H1 (cell line): ENCODE data around the gene CPPED1. TPM values are rescaled to one million over a fixed set of nuclear protein-coding genes. Genes with fewer than 3 reads are reported as not detected.

Experiments used
- FOSL1 ChIP-seq: IDR thresholded peaks from 2 replicates; pipeline ENCODE4 v1.6.1; 2011; ENCODE audit warnings: mild to moderate bottlenecking, low read depth, low read length, moderate library complexity; ENCODE audit not compliant: insufficient read depth
- KDM5A ChIP-seq: fragments of 200-600 bp; IDR thresholded peaks from 2 replicates; pipeline ENCODE4 v1.7.1; 2012; ENCODE audit warnings: mild to moderate bottlenecking, low read length, inconsistent platforms, mixed read lengths
- RAD21 ChIP-seq, 2 experiments: IDR thresholded peaks in 1 of 2; conservative IDR thresholded peaks in 1 of 2; 2 replicates each; pipeline ENCODE4 v1.6.1; 2011; ENCODE audit warnings: low read depth in 2 of 2, low read length in 2 of 2, improper control_type of control experiment in 1 of 2, inconsistent platforms in 1 of 2, mild to moderate bottlenecking in 1 of 2, moderate library complexity in 1 of 2
- RFX5 ChIP-seq: IDR thresholded peaks from 2 replicates; pipeline ENCODE4 v1.6.1; 2011; ENCODE audit warnings: low read depth, low read length, improper control_type of control experiment, borderline replicate concordance
- SAP30 ChIP-seq: fragments of 300-600 bp; sonication (generic); IDR thresholded peaks from 2 replicates; pipeline ENCODE4 v1.7.1; 2012; ENCODE audit warnings: low read length, moderate library complexity, mild to moderate bottlenecking, inconsistent platforms; ENCODE audit not compliant: insufficient read depth, insufficient replicate concordance
- polyA plus RNA-seq, 7 experiments: library from polyadenylated mRNA; depleted of rRNA in 3 of 7; stranded (reverse) in 5 of 7; unstranded in 2 of 7; fragments of >200 nt in 5 of 7; fragments of 200-250 nt in 2 of 7; gene quantifications; 1 replicate in 5 of 7; 2 replicates in 1 of 7; 4 replicates in 1 of 7; pipeline versions ENCODE4 v1.2.1 to v1.2.3, GENCODE V29; 2011 to 2013; ENCODE audit warnings: missing spikeins in 2 of 7, mixed read lengths in 2 of 7
- total RNA-seq: library from RNA; stranded (reverse); fragmentation: NEBNext Ultra II Directional; extraction: Animal tissue kit (Norgen Biotek cat#: 25700); gene quantifications from 2 replicates; pipeline ENCODE4 v1.2.1, GENCODE V29; 2021
- TF ChIP-seq, protein P1 (sequence below): fragments of 300-600 bp; sonication (generic); IDR thresholded peaks from 2 replicates; pipeline ENCODE4 v1.7.1; 2012; ENCODE audit warnings: low read length, moderate library complexity, mild to moderate bottlenecking, inconsistent platforms; ENCODE audit not compliant: insufficient replicate concordance
- TF ChIP-seq, protein P2 (sequence below): IDR thresholded peaks from 2 replicates; pipeline ENCODE4 v1.6.1; 2012; ENCODE audit warnings: inconsistent platforms

Gene CPPED1
- total and polyA plus RNA-seq, 2 of the 8 experiments (the other 6 are each of a cell fraction or from before 2014, with no cell fraction given), result 3.5 to 11.2 TPM

DNA sequence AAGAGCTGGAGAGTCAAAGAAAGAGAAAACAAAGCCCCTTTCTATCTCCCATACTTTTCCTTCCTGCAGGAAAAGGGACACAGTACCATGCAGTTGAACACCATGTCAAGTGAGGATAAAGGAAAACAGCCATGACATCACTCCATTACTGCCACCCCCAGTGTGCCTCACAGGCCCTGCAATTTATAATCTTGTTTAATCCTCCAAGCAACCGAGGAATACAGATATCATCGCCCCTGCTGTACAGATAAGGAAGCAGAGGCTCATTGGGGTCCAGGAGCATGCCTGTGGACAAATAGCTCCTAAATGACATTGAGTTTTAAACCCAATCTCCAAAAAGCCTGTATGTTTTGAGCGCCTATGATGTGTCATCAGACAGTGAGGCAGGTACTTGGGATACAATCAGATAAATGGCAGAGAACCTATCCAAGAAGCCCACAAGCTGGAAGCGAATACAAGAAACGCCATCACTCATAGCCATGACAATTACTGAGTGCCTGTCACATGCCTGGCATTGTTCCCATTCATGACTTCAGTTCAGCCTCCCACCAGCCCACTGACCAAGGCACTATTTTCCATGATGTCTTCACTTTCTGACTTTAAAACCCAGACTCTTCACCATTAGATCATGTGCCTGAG, 45.5 kb downstream of the CPPED1 start (continued):
- TF ChIP-seq, protein P1, sequence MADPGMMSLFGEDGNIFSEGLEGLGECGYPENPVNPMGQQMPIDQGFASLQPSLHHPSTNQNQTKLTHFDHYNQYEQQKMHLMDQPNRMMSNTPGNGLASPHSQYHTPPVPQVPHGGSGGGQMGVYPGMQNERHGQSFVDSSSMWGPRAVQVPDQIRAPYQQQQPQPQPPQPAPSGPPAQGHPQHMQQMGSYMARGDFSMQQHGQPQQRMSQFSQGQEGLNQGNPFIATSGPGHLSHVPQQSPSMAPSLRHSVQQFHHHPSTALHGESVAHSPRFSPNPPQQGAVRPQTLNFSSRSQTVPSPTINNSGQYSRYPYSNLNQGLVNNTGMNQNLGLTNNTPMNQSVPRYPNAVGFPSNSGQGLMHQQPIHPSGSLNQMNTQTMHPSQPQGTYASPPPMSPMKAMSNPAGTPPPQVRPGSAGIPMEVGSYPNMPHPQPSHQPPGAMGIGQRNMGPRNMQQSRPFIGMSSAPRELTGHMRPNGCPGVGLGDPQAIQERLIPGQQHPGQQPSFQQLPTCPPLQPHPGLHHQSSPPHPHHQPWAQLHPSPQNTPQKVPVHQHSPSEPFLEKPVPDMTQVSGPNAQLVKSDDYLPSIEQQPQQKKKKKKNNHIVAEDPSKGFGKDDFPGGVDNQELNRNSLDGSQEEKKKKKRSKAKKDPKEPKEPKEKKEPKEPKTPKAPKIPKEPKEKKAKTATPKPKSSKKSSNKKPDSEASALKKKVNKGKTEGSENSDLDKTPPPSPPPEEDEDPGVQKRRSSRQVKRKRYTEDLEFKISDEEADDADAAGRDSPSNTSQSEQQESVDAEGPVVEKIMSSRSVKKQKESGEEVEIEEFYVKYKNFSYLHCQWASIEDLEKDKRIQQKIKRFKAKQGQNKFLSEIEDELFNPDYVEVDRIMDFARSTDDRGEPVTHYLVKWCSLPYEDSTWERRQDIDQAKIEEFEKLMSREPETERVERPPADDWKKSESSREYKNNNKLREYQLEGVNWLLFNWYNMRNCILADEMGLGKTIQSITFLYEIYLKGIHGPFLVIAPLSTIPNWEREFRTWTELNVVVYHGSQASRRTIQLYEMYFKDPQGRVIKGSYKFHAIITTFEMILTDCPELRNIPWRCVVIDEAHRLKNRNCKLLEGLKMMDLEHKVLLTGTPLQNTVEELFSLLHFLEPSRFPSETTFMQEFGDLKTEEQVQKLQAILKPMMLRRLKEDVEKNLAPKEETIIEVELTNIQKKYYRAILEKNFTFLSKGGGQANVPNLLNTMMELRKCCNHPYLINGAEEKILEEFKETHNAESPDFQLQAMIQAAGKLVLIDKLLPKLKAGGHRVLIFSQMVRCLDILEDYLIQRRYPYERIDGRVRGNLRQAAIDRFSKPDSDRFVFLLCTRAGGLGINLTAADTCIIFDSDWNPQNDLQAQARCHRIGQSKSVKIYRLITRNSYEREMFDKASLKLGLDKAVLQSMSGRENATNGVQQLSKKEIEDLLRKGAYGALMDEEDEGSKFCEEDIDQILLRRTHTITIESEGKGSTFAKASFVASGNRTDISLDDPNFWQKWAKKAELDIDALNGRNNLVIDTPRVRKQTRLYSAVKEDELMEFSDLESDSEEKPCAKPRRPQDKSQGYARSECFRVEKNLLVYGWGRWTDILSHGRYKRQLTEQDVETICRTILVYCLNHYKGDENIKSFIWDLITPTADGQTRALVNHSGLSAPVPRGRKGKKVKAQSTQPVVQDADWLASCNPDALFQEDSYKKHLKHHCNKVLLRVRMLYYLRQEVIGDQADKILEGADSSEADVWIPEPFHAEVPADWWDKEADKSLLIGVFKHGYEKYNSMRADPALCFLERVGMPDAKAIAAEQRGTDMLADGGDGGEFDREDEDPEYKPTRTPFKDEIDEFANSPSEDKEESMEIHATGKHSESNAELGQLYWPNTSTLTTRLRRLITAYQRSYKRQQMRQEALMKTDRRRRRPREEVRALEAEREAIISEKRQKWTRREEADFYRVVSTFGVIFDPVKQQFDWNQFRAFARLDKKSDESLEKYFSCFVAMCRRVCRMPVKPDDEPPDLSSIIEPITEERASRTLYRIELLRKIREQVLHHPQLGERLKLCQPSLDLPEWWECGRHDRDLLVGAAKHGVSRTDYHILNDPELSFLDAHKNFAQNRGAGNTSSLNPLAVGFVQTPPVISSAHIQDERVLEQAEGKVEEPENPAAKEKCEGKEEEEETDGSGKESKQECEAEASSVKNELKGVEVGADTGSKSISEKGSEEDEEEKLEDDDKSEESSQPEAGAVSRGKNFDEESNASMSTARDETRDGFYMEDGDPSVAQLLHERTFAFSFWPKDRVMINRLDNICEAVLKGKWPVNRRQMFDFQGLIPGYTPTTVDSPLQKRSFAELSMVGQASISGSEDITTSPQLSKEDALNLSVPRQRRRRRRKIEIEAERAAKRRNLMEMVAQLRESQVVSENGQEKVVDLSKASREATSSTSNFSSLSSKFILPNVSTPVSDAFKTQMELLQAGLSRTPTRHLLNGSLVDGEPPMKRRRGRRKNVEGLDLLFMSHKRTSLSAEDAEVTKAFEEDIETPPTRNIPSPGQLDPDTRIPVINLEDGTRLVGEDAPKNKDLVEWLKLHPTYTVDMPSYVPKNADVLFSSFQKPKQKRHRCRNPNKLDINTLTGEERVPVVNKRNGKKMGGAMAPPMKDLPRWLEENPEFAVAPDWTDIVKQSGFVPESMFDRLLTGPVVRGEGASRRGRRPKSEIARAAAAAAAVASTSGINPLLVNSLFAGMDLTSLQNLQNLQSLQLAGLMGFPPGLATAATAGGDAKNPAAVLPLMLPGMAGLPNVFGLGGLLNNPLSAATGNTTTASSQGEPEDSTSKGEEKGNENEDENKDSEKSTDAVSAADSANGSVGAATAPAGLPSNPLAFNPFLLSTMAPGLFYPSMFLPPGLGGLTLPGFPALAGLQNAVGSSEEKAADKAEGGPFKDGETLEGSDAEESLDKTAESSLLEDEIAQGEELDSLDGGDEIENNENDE, result no peak
- no peak for TF ChIP-seq FOSL1
- TF ChIP-seq KDM5A, result no peak
- TF ChIP-seq, protein P2, sequence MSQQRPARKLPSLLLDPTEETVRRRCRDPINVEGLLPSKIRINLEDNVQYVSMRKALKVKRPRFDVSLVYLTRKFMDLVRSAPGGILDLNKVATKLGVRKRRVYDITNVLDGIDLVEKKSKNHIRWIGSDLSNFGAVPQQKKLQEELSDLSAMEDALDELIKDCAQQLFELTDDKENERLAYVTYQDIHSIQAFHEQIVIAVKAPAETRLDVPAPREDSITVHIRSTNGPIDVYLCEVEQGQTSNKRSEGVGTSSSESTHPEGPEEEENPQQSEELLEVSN, result no peak
- TF ChIP-seq SAP30, result no peak
- TF ChIP-seq RAD21 (IDR thresholded peaks at IDR 0.05 in 1 of 2, conservative IDR thresholded peaks at IDR 0.05 in 1 of 2; ENCODE audit: low read depth in 2 of 2, low read length in 2 of 2), result no peak
- TF ChIP-seq RFX5, result no peak
